Measurements from ENCODE around the gene C4B.
A peak's percentile ranks its signal among the peaks of the same experiment; 100 is the strongest.
"Not testable (repeated sequence)": the region's sequence is repeated elsewhere in the genome, so short reads cannot be mapped to it uniquely, and the experiment has no call there.

Gene C4B

GRCh38 chr6:32037598-32038524 is 23.3 kb downstream of the C4B start, which contains the start of gene CYP21A2:
TSS of gene CYP21A2 (plus strand) at chr6:32038415. CDS start at chr6:32038423, 8 bp downstream.
- DNase-seq, result not testable (repeated sequence)

- DNase-seq, result not testable (repeated sequence)
Measured at GRCh38 chr6:32038878-32039277, 24.3 kb downstream of the C4B start.

DNA sequence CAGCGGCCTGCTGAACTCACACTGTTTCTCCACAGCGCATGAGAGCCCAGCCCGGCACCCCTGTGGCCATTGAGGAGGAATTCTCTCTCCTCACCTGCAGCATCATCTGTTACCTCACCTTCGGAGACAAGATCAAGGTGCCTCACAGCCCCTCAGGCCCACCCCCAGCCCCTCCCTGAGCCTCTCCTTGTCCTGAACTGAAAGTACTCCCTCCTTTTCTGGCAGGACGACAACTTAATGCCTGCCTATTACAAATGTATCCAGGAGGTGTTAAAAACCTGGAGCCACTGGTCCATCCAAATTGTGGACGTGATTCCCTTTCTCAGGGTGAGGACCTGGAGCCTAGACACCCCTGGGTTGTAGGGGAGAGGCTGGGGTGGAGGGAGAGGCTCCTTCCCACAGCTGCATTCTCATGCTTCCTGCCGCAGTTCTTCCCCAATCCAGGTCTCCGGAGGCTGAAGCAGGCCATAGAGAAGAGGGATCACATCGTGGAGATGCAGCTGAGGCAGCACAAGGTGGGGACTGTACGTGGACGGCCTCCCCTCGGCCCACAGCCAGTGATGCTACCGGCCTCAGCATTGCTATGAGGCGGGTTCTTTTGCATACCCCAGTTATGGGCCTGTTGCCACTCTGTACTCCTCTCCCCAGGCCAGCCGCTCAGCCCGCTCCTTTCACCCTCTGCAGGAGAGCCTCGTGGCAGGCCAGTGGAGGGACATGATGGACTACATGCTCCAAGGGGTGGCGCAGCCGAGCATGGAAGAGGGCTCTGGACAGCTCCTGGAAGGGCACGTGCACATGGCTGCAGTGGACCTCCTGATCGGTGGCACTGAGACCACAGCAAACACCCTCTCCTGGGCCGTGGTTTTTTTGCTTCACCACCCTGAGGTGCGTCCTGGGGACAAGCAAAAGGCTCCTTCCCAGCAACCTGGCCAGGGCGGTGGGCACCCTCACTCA is 25.0 kb downstream of the C4B start:
- not testable (repeated sequence) for DNase-seq

- not testable (repeated sequence) for DNase-seq
Measured at GRCh38 chr6:32040299-32041049, 25.9 kb downstream of the C4B start.

- DNase-seq, result not testable (repeated sequence)
Measured at GRCh38 chr6:32041050-32041321, 26.4 kb downstream of the C4B start.

GRCh38 chr6:32041385-32041784 is 26.8 kb downstream of the C4B start:
- DNase-seq, result not testable (repeated sequence)

GRCh38 chr6:32042276-32042675 is 27.7 kb downstream of the C4B start:
- not testable (repeated sequence) for DNase-seq

DNA sequence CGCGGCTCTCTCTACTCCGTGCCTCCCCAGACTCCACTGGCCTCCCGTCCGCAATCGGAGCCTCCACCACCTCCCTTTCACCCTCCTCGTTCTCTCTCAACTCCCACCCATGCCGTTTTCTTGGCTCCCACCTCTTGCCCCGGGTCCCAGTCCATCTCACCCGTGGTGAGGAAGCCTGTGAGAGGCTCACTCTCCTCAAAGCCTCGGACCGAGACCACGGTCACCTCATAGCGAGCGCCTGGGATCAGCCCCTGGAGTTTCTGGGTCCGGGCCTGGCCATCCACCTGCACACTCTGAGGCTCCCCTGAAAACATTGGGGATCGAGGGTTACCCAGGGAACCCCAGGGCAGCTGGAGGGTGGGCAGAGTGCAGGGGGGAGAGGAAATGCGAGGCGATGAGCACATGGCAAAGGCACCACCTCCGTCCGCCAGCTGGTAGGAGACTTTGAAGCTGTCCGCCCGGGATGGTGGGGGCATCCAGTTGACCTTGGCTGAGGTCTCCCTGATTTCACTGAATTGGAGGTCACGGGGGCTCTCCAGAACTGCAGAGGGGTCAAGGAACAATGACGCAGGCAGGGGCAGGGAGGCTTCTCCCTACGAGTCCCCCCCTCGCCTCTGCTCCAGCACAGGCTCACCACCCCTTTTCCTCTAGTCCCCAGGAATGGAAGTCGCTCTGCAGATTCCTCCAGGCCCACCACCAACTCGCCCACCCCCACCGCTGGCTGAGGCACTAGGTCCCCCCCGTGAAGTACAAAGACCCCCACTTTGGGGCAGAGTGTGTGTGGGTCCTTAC is 29.2 kb downstream of the C4B start:
- DNase-seq, result not testable (repeated sequence)

DNA sequence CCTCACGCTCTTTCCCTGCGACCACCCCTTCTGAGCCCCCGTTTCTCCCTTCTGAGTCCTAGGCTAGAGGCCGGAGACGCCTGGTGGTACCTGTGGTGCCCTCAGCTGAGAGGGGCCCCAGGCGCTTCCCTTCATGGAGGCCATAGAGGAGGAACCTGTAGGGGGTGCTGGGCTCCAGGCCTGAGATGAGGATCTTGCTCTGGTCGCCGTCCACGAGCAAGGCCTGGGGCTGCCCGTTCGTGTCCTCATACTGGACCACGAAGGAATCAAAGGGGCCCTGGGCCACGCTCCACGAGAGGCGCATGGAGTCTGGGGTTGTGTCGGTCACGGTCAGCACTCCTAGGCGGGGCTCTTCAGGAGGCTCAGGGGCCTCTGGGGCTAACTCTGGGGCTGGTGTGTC is 30.3 kb downstream of the C4B start:
- DNase-seq, result not testable (repeated sequence)

DNA sequence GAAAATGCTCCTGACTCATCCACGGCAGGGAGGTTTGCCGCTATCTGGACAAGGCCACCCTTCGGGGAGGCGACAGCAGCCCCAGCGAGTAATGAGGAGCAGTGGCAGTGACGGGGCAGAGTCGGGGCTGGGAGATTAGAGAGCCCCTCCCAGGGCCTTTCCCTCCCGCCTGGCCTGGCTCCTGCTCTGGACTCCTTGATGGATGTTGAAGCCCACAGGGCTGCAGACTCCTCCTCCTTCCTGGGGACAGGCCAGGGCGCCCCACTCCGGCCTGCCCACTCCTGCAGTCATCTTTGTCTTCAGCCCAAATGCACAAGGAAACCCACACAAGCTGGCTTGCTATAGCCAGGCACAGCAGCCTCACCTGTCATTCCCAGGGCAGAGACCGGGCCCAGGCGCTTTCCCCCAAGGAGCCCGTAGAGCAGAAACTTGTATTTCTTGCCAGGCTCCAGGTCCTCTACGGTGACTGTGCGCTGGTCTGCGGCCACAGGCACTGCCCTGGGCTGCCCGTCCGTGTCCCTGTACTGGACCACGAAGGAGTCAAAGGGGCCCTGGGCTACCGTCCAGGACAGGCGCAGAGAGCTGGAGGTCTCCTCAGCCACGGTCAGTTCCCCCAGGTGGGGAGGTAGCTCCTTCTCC is 31.3 kb downstream of the C4B start:
- DNase-seq, result no peak

DNA sequence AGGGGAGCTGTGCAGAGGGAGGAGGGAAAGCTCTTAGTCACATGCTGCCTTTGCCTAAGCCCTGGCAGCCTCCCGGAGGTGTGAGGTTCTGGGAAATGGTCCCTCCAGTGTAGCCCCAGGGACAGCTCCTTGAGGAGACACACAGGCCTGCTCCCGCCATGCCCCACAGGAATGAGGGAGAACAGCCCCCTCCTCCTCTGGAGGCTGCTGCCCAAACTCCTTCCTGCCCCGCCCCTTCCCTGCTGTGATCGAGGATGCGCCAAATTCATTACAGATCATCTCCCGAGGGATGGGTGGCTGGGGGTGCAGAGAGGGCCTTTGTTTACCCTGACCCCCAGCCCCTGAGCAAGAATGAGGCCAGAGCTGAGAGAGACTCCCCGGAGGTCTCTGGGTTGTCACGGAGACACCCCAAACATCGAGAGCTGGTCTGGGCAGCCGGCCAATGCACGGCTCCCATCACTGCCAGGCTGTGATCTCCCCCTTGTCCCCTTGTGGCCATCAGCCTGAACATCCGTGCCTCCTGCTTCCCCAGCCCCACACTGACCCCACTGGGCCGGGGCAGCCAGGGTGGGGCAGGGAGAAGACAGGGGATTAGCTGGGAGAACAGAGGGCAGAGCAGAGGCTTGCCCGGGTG is 32.0 kb downstream of the C4B start:
- no peak for DNase-seq

DNA sequence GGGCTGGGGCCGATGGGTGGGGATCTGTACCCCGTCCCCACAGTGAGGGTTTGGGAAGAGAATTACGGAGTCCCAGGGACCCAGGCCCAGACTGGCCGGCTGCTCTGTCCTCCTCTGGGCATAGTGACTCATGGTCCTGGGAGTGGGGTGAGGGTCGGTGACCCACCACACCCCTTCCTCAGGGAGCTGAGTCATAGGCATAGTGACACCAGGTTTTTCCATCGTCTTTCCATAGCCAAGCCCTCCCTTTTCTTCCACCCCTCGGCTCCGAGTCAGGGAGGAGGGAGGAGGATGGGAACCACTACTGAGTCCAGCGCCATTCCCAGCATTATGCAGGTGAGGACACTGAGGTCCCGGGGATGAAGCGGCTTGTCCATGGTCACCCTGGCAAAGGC is 32.5 kb downstream of the C4B start:
- DNase-seq, result no peak

DNA sequence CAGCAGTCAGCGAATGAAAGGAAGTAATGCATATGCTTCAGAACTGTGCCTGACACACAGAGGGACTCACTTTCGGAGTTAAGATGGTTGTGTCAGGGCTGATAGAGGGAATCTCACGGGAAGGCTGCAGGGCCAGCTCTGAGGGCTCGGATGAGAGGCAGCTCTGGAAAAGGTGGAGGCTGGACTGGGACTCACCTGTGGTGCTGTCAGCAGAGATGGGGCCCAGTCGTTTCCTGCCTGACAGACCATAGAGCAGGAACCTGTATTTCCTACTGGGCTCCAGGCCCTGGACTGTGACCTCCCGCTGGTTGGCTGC is 32.9 kb downstream of the C4B start:
- DNase-seq, result no peak

DNA sequence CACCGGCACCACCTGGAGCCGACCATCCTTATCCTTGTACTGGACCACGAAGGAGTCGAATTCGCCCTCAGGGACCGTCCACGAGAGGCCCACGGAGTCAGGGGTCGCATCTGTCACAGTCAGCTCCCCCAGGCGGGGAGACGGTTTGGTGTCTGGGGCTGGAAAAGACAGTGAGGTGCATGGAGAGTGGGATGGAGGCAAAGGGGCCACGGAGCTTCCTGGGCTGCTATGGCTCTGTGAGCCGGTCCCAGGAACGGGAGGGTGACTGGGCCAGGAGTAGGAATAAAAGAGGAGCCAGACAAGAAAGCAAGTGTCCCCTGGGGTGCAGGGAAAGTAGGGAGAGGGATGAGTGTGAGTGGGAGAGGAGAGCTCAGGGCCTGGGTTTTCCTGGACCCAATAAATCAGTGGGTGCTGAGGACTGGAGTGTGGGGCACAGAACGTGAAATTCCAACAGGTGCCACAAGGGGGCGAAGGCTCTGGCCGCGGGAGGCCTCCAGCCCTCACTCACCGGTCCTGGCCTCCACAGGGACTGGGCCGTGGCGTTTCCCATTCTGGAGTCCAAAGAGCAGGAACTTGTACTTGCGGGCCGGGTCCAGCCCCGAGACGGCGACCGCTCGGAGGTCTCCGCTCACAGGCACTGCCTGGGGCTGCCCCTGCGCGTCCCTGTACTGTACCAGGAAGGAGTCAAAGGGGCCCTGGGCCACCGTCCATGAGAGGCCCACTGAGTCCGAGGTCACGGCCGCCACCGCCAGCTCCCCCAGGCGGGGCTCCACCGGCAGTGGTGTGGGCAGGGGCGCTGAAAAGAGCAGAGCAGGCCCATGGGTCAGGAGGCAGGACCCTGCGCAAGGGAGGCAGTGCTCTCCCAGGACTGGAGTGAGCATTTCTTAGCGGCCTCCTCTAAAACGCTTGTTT is 33.5 kb downstream of the C4B start:
- peak; percentile 50 for DNase-seq

GRCh38 chr6:32049149-32049548 is 34.6 kb downstream of the C4B start:
- not testable (repeated sequence) for DNase-seq

DNA sequence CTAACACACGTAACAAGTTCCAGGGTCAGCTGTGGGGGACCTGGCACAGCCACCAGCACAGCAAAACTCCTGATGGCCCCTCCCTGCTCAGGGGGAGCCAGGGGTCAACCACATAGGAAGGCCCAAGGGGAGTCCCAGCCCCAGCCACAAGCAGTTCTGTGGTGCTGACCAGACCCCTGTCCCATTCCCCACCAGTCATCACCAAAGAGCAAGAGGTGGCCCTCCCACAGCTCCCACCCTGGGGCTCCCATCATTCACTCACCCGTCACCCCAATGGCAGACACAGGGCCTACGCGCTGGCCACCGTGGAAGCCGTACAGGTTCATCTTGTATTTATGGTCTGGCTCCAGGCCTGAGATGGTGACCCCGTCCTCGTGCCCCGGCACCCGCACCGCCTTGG is 35.1 kb downstream of the C4B start:
- not testable (repeated sequence) for DNase-seq

DNA sequence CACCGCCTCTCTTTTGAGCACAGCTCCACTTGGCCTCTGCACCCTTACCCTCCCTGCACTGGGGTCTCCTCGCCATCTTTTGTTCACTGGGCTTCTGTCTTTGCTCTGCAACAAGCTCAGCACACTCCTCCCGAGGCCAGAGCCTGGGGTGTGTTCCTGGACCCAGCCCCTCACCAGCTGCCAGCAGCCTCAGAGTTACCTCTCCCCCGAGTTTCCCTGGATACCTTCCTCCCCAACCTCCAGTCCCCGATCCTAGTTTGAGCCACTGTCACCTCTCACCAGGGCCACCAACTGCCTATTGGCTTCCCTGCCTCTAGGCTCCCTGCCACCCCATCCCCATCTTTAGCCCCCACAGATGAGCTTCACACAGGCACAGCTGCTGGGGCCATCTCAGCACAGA is 36.0 kb downstream of the C4B start:
- DNase-seq, result no peak

GRCh38 chr6:32052626-32053025 is 38.0 kb downstream of the C4B start:
- DNase-seq, result not testable (repeated sequence)

DNA sequence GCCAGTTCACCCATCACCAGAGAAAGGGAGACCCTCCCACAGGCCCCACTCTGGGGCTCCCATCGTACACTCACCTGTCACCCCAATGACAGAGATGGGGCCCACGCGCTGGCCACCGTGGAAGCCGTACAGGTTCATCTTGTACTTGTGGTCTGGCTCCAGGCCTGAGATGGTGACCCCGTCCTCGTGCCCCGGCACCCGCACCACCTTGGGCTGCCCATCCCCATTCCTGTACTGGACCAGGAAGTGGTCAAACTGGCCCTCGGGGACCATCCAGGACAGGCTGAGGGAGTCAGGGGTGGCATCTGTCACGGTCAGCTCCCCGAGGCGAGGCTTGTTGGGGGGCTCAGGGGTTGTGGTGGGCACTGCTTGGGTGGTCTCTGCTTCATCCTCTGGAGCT is 38.7 kb downstream of the C4B start:
- DNase-seq, result not testable (repeated sequence)

GRCh38 chr6:32055756-32056155 is 41.2 kb downstream of the C4B start:
- DNase-seq, result not testable (repeated sequence)

Measured in NCI-H510A treated with DMSO at 0.1 percent for 48 hours (cell line).